Neural cell (in vitro differentiated cells): ENCODE data around the gene SLC23A1. TPM values are rescaled to one million over a fixed set of nuclear protein-coding genes. Genes with fewer than 3 reads are reported as not detected.

Source experiments
- H2AFZ ChIP-seq: fragments of 200-600, 300-800 bp; sonication (generic), shearing (Covaris generic); 2 replicates; pipeline ENCODE4 v1.6.0; 2014; ENCODE audit warnings: low read depth, mild to moderate bottlenecking, antibody characterized with exemption, low read length, moderate library complexity
- H3F3A ChIP-seq: fragments of 200-600 bp; shearing (Covaris generic); 2 replicates; pipeline ENCODE4 v1.6.1; 2016; ENCODE audit warnings: mild to moderate bottlenecking, moderate library complexity, mixed read lengths, antibody characterized with exemption, low read length; ENCODE audit not compliant: insufficient read depth, poor library complexity, severe bottlenecking
- H3K27ac ChIP-seq: fragments of 200-600, 300-800 bp; sonication (generic), shearing (Covaris generic); 2 replicates; pipeline ENCODE4 v1.5.1; 2014; ENCODE audit warnings: mild to moderate bottlenecking, low read length, moderate library complexity
- H3K27me3 ChIP-seq: fragments of 300-800, 200-600 bp; sonication (generic), shearing (Covaris generic); 2 replicates; pipeline ENCODE4 v1.6.0; 2014; ENCODE audit warnings: mild to moderate bottlenecking, low read depth, low read length, moderate library complexity; ENCODE audit not compliant: insufficient read depth
- H3K36me3 ChIP-seq: fragments of 300-800, 200-600 bp; sonication (generic), shearing (Covaris generic); 2 replicates; pipeline ENCODE4 v1.5.1; 2014; ENCODE audit warnings: mild to moderate bottlenecking, antibody characterized with exemption, low read length, moderate library complexity; ENCODE audit not compliant: insufficient read depth
- H3K4me2 ChIP-seq: fragments of 300-800, 200-600 bp; sonication (generic), shearing (Covaris generic); 2 replicates; pipeline ENCODE4 v1.6.0; 2014; ENCODE audit warnings: mild to moderate bottlenecking, low read length
- H3K4me3 ChIP-seq: fragments of 300-800, 200-600 bp; sonication (generic), shearing (Covaris generic); 2 replicates; pipeline ENCODE4 v1.5.1; 2014; ENCODE audit warnings: mild to moderate bottlenecking, low read length, moderate library complexity
- H3K79me2 ChIP-seq: fragments of 200-600 bp; shearing (Covaris generic); replicated peaks from 2 replicates; pipeline ENCODE4 v1.6.0; 2014; ENCODE audit warnings: mild to moderate bottlenecking, low read length, moderate library complexity; ENCODE audit not compliant: insufficient read depth
- H3K9ac ChIP-seq: fragments of 300-800, 200-600 bp; sonication (generic), shearing (Covaris generic); 2 replicates; pipeline ENCODE4 v1.6.1; 2016; ENCODE audit warnings: mild to moderate bottlenecking, low read length, mixed read lengths
- H3K9me2 ChIP-seq: fragments of 200-600 bp; shearing (Covaris generic); 2 replicates; pipeline ENCODE4 v1.6.1; 2016; ENCODE audit warnings: mild to moderate bottlenecking, low read length, mixed read lengths; ENCODE audit not compliant: insufficient read depth
- H3K9me3 ChIP-seq: fragments of 200-600, 300-800 bp; sonication (generic), shearing (Covaris generic); 2 replicates; pipeline ENCODE4 v1.6.1; 2016; ENCODE audit warnings: mild to moderate bottlenecking, mixed run types, low read length, moderate library complexity, mixed read lengths
- H4K20me1 ChIP-seq: fragments of 200-600 bp; shearing (Covaris generic); 2 replicates; pipeline ENCODE4 v1.6.1; 2016; ENCODE audit warnings: mild to moderate bottlenecking, mixed run types; ENCODE audit not compliant: insufficient read depth
- CTCF ChIP-seq: fragments of 450-650 bp; IDR thresholded peaks from 2 replicates; pipeline ENCODE4 v1.5.1; 2014; ENCODE audit warnings: antibody characterized with exemption, mild to moderate bottlenecking, moderate library complexity; ENCODE audit not compliant: poor library complexity, severe bottlenecking
- EP300 ChIP-seq: fragments of 450-650 bp; conservative IDR thresholded peaks from 2 replicates; pipeline ENCODE4 v1.6.1; 2014; ENCODE audit warnings: antibody characterized with exemption, mild to moderate bottlenecking, moderate library complexity; ENCODE audit not compliant: poor library complexity, severe bottlenecking
- EZH2 ChIP-seq: fragments of 200-600, 300-800 bp; shearing (Covaris generic), sonication (generic); IDR thresholded peaks from 2 replicates; pipeline ENCODE4 v1.6.1; 2014; ENCODE audit warnings: antibody characterized with exemption, low read length, borderline replicate concordance, mild to moderate bottlenecking; ENCODE audit not compliant: insufficient read depth, poor library complexity, severe bottlenecking
- MXI1 ChIP-seq: fragments of 450-650 bp; conservative IDR thresholded peaks from 2 replicates; pipeline ENCODE4 v1.6.1; 2014; ENCODE audit warnings: antibody characterized with exemption, mild to moderate bottlenecking; ENCODE audit not compliant: poor library complexity, severe bottlenecking
- POLR2AphosphoS5 ChIP-seq: IDR thresholded peaks from 2 replicates; pipeline ENCODE4 v1.6.1; 2012
- RAD21 ChIP-seq: fragments of 450-650 bp; conservative IDR thresholded peaks from 2 replicates; pipeline ENCODE4 v1.6.1; 2014; ENCODE audit warnings: antibody characterized with exemption, mild to moderate bottlenecking, moderate library complexity
- REST ChIP-seq: IDR thresholded peaks from 2 replicates; pipeline ENCODE4 v1.6.1; 2012; ENCODE audit warnings: borderline replicate concordance
- SMC3 ChIP-seq: fragments of 450-650 bp; conservative IDR thresholded peaks from 2 replicates; pipeline ENCODE4 v1.6.1; 2014; ENCODE audit warnings: antibody characterized with exemption, mild to moderate bottlenecking, moderate library complexity; ENCODE audit not compliant: poor library complexity
- TAF1 ChIP-seq: IDR thresholded peaks from 2 replicates; pipeline ENCODE4 v1.6.1; 2012; ENCODE audit warnings: low read depth
- polyA plus RNA-seq: library from polyadenylated mRNA; depleted of rRNA; stranded (reverse); fragments of >200 nt; gene quantifications from 2 replicates; pipeline ENCODE4 v1.2.3, GENCODE V29; 2014

The SLC23A1 gene
- polyA plus RNA-seq, 1 donor from 2014 or later: not detected

GRCh38 chr5:139389701-139390638, 6.9 kb upstream of the SLC23A1 start, which contains the start of gene MZB1:
Gene MZB1, minus strand, starts transcription at chr5:139389913. Its CDS starts 57 bp downstream, at chr5:139389856.
- H3F3A ChIP-seq: no peaks in the 10 kb centered on the region
- no peaks in the 10 kb centered on the region for H3K9me3 ChIP-seq
- TF ChIP-seq TAF1: no peak
- no peak for TF ChIP-seq RAD21
- no peak for TF ChIP-seq EZH2
- TF ChIP-seq SMC3: no peak
- TF ChIP-seq POLR2AphosphoS5: no peak
- TF ChIP-seq CTCF: no peak
- no peak for TF ChIP-seq REST
- no peak for TF ChIP-seq MXI1
- TF ChIP-seq EP300: no peak
- H3K27me3 ChIP-seq: peaks cover 39% of the 10 kb centered on the region
- no peak within 1 kb of the TSS for H3K27ac ChIP-seq
- H3K9me2 ChIP-seq: no peaks in the 10 kb centered on the region
- no peak within 1 kb of the TSS for H3K4me3 ChIP-seq
- no peaks in the 10 kb centered on the region for H4K20me1 ChIP-seq
- no peak within 1 kb of the TSS for H3K9ac ChIP-seq
- H2AFZ ChIP-seq: no peak within 1 kb of the TSS
- no peak within 1 kb of the TSS for H3K4me2 ChIP-seq
- no peaks in the 10 kb centered on the region for H3K36me3 ChIP-seq
- no peaks in the 10 kb centered on the region for H3K79me2 ChIP-seq

GRCh38 chr5:139388198-139388821, 5.2 kb upstream of the SLC23A1 start:
- TF ChIP-seq CTCF (no peak), EZH2 (no peak), REST (no peak), TAF1 (no peak), POLR2AphosphoS5 (no peak), RAD21 (no peak), MXI1 (no peak), EP300 (no peak)
- no peak overlapping the region for H3K4me3 ChIP-seq
- H2AFZ ChIP-seq: no peak overlapping the region
- peaks cover 23% of the 10 kb centered on the region for H3K27me3 ChIP-seq
- H3K9ac ChIP-seq: no peak overlapping the region
- H3K79me2 ChIP-seq: no peaks in the 10 kb centered on the region
- H3K4me2 ChIP-seq: no peak overlapping the region
- no peaks in the 10 kb centered on the region for H3K9me2 ChIP-seq
- H4K20me1 ChIP-seq: no peaks in the 10 kb centered on the region
- H3K36me3 ChIP-seq: no peaks in the 10 kb centered on the region
- H3F3A ChIP-seq: no peaks in the 10 kb centered on the region
- no peak overlapping the region for H3K27ac ChIP-seq
- H3K9me3 ChIP-seq: no peaks in the 10 kb centered on the region
